ENCODE results near the gene RPL10.

RPL10 gene

GRCh38 chrX:154352012-154352401 lies 46.2 kb upstream of the RPL10 start:
- no peak for DNase-seq (ENCODE audit: low read depth)
- TF ChIP-seq, protein P1, sequence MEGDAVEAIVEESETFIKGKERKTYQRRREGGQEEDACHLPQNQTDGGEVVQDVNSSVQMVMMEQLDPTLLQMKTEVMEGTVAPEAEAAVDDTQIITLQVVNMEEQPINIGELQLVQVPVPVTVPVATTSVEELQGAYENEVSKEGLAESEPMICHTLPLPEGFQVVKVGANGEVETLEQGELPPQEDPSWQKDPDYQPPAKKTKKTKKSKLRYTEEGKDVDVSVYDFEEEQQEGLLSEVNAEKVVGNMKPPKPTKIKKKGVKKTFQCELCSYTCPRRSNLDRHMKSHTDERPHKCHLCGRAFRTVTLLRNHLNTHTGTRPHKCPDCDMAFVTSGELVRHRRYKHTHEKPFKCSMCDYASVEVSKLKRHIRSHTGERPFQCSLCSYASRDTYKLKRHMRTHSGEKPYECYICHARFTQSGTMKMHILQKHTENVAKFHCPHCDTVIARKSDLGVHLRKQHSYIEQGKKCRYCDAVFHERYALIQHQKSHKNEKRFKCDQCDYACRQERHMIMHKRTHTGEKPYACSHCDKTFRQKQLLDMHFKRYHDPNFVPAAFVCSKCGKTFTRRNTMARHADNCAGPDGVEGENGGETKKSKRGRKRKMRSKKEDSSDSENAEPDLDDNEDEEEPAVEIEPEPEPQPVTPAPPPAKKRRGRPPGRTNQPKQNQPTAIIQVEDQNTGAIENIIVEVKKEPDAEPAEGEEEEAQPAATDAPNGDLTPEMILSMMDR (IDR thresholded peaks at IDR 0.05; ENCODE audit: insufficient read depth, low read depth, low read length, missing control alignments) = no peak
- H3K4me3 ChIP-seq (ENCODE audit: low read depth, low read length) = no peak overlapping the region

DNA sequence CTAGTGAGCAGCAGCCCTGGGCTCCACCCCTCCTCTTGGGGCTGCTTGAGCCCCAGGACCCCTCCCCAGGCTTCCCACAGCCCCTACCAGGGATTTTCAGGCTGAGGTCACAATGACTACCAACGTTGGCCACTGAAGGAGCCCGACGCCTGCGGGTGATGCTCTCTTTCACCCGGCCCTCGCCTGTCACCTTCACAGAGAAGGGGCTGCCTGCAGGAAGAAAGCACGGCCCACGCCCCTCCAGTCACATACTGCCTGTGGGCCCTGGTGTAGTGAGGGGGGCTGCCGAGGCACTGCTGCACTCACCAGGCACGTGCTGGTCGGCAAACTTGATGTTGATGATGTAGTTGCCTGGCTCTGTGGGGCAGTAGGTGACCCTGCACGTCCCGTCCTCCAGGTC lies 45.7 kb upstream of the RPL10 start:
- H3K4me3 ChIP-seq (ENCODE audit: low read depth, low read length) = no peak overlapping the region
- DNase-seq (ENCODE audit: low read depth) = no peak
- TF ChIP-seq, protein P1 (IDR thresholded peaks at IDR 0.05; ENCODE audit: insufficient read depth, low read depth, low read length, missing control alignments) = no peak

- no peak overlapping the region for H3K4me3 ChIP-seq (ENCODE audit: low read depth, low read length)
- TF ChIP-seq, protein P1 (IDR thresholded peaks at IDR 0.05; ENCODE audit: insufficient read depth, low read depth, low read length, missing control alignments) = no peak
- DNase-seq (ENCODE audit: low read depth) = no peak
Observed at GRCh38 chrX:154353172-154353843, 44.9 kb upstream of the RPL10 start.

GRCh38 chrX:154354013-154354412 lies 44.2 kb upstream of the RPL10 start:
- DNase-seq (ENCODE audit: low read depth) = no peak
- no peak overlapping the region for H3K4me3 ChIP-seq (ENCODE audit: low read depth, low read length)
- TF ChIP-seq, protein P1 (IDR thresholded peaks at IDR 0.05; ENCODE audit: insufficient read depth, low read depth, low read length, missing control alignments) = no peak

GRCh38 chrX:154354516-154354915 lies 43.7 kb upstream of the RPL10 start:
- no peak overlapping the region for H3K4me3 ChIP-seq (ENCODE audit: low read depth, low read length)
- no peak for DNase-seq (ENCODE audit: low read depth)
- TF ChIP-seq, protein P1 (IDR thresholded peaks at IDR 0.05; ENCODE audit: insufficient read depth, low read depth, low read length, missing control alignments) = no peak

- TF ChIP-seq, protein P1 (IDR thresholded peaks at IDR 0.05; ENCODE audit: insufficient read depth, low read depth, low read length, missing control alignments) = no peak
- no peak for DNase-seq (ENCODE audit: low read depth)
- no peak overlapping the region for H3K4me3 ChIP-seq (ENCODE audit: low read depth, low read length)
Observed at GRCh38 chrX:154355094-154355775, 42.9 kb upstream of the RPL10 start.
